Fibroblast of pulmonary artery (primary cell): ENCODE measurements around the gene RCAN2.

Experiments
- DNase-seq: peaks from one replicate; pipeline ENCODE4 v3.0.0-alpha.2; 2010; ENCODE audit warnings: low read depth
- H3K4me3 ChIP-seq: replicated peaks from 2 replicates; pipeline ENCODE4 v1.5.1; 2011; ENCODE audit warnings: low read depth, mild to moderate bottlenecking, control low read depth, low read length, moderate library complexity
- TF ChIP-seq, protein P1 (sequence below): IDR thresholded peaks from 2 replicates; pipeline ENCODE4 v1.5.1; 2011; ENCODE audit warnings: mild to moderate bottlenecking, control low read depth, low read length, inconsistent platforms; ENCODE audit errors: missing control alignments

Gene RCAN2

GRCh38 chr6:46302816-46303215 is 188.4 kb downstream of the RCAN2 start:
- H3K4me3 ChIP-seq = no peak overlapping the region
- DNase-seq = no peak
- TF ChIP-seq, protein P1, sequence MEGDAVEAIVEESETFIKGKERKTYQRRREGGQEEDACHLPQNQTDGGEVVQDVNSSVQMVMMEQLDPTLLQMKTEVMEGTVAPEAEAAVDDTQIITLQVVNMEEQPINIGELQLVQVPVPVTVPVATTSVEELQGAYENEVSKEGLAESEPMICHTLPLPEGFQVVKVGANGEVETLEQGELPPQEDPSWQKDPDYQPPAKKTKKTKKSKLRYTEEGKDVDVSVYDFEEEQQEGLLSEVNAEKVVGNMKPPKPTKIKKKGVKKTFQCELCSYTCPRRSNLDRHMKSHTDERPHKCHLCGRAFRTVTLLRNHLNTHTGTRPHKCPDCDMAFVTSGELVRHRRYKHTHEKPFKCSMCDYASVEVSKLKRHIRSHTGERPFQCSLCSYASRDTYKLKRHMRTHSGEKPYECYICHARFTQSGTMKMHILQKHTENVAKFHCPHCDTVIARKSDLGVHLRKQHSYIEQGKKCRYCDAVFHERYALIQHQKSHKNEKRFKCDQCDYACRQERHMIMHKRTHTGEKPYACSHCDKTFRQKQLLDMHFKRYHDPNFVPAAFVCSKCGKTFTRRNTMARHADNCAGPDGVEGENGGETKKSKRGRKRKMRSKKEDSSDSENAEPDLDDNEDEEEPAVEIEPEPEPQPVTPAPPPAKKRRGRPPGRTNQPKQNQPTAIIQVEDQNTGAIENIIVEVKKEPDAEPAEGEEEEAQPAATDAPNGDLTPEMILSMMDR = no peak

- DNase-seq = no peak
- TF ChIP-seq, protein P1 = no peak
- H3K4me3 ChIP-seq = no peak overlapping the region
These were observed 189.1 kb downstream of the RCAN2 start for GRCh38 chr6:46302176-46302575.

DNA sequence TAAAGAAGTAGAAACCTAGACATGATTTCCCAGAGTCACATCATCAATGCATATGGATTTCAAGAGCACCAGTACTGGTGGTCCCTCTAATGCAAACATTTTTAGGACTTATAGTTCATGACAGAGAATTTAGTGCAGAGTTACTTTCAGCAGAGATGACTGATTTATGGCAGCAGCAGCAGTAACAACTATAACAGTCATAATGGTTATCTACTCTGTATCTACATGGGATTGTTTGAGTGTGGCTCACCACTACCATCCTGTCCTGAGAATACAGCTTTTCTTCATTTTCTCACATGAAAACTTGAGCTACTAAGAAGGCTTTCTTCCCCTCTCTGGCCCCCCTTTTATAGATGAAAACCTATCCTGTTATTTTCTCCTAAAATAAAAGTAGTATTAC is 192.0 kb downstream of the RCAN2 start:
- no peak overlapping the region for H3K4me3 ChIP-seq
- TF ChIP-seq, protein P1 = no peak
- no peak for DNase-seq

DNA sequence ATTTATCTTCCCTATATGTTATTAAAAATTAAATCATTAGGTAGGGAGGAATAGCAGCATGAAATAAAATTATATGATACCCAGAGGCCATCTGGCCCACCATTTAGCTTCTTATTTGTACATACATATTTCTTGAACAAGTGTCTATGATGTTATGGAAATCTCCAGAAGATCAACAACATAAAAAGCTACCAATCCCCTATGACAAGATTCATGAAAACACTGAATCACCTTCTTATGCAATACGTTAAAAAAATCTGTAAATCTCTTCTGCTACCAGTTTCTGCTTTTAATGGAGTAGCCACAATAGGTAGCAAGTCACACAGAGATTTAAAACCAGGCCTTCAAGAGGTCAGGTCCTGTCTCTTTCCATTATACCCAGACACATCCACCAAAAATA is 194.7 kb downstream of the RCAN2 start:
- H3K4me3 ChIP-seq = no peak overlapping the region
- TF ChIP-seq, protein P1 = no peak
- no peak for DNase-seq

DNA sequence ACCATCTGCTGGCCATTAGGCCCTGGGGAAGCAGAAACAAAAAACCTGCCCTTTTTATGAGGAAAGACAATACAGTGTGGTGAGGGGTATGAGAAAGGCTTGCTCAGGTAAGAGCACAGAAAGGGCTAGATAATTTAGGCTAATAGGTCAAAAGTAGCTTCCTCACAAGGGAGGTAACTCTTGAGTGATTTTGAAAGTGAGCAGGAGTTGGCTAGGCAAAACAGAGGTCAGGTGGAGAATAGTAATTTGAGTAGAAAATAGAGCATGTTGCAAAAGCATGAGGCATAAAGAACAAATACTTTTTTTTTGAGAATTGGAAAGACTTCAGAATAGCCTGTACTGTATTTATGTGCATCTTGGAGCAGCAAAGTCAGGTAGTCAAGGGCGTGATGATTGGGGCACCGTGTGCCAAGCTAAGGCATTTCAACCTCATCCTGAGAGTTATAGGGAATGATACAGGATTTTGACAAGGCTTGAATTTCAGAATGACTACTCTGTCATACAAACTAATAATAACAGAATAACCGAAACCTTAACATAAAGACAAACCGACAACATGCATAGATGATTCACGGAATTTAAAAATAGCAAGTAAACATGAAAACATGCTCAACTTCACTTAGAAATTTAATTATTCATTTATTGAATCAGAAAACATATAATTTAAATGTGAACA is 197.5 kb downstream of the RCAN2 start:
- DNase-seq = no peak
- no peak overlapping the region for H3K4me3 ChIP-seq
- TF ChIP-seq, protein P1 = no peak

GRCh38 chr6:46291880-46292279 is 199.4 kb downstream of the RCAN2 start:
- no peak overlapping the region for H3K4me3 ChIP-seq
- DNase-seq = no peak
- TF ChIP-seq, protein P1 = no peak

- TF ChIP-seq, protein P1 = no peak
- H3K4me3 ChIP-seq = no peak overlapping the region
- DNase-seq = no peak
These were observed 200.0 kb downstream of the RCAN2 start for GRCh38 chr6:46291275-46291633.
